GM12873 (cell line): Measurements from ENCODE around the gene TAAR5.

Experiments used
- TF ChIP-seq, protein P1 (sequence below): IDR thresholded peaks from 2 replicates; pipeline ENCODE4 v1.5.1; 2012; ENCODE audit warnings: low read depth, mild to moderate bottlenecking, moderate library complexity, low read length, control low read depth; ENCODE audit not compliant: insufficient read depth; ENCODE audit errors: missing control alignments

TAAR5 gene, protein sequence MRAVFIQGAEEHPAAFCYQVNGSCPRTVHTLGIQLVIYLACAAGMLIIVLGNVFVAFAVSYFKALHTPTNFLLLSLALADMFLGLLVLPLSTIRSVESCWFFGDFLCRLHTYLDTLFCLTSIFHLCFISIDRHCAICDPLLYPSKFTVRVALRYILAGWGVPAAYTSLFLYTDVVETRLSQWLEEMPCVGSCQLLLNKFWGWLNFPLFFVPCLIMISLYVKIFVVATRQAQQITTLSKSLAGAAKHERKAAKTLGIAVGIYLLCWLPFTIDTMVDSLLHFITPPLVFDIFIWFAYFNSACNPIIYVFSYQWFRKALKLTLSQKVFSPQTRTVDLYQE

DNA sequence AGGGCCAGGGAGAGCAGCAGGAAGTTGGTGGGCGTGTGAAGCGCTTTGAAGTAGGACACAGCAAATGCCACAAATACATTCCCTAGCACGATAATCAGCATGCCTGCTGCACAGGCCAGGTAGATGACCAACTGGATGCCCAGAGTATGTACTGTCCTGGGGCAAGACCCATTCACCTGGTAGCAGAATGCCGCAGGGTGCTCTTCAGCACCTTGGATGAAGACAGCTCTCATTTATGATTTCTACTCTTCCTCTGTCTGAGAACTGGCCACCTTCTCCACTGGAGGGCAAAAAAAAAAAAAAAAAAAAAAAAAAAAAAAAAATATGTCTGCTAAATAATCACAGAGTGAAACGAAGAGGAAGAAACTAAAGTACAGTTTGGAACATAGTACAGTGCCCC, at the start of gene TAAR5:
Gene TAAR5, minus strand, starts transcription at position 288 of the 400 bp plus-strand sequence. Its CDS starts 55 bp downstream, at position 233.
- TF ChIP-seq, protein P1, sequence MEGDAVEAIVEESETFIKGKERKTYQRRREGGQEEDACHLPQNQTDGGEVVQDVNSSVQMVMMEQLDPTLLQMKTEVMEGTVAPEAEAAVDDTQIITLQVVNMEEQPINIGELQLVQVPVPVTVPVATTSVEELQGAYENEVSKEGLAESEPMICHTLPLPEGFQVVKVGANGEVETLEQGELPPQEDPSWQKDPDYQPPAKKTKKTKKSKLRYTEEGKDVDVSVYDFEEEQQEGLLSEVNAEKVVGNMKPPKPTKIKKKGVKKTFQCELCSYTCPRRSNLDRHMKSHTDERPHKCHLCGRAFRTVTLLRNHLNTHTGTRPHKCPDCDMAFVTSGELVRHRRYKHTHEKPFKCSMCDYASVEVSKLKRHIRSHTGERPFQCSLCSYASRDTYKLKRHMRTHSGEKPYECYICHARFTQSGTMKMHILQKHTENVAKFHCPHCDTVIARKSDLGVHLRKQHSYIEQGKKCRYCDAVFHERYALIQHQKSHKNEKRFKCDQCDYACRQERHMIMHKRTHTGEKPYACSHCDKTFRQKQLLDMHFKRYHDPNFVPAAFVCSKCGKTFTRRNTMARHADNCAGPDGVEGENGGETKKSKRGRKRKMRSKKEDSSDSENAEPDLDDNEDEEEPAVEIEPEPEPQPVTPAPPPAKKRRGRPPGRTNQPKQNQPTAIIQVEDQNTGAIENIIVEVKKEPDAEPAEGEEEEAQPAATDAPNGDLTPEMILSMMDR, result no peak

DNA sequence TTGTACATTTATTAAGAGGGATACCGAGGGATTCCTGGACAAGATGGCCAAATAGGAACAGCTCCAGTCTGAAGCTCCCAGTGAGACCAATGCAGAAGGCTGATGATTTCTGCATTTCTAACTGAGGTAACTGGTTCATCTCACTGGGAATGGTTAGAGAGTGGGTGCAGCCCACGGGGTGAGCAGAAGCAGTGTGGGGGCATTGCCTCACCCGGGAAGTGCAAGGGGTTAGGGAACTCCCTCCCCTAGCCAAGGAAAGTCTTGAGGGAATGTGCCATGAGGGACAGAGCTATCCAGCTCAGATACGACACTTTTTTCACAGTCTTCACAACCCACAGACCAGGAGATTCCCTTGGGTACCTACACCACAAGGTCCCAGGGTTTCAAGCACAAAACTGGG, 45.3 kb upstream of the TAAR5 start:
- TF ChIP-seq, protein P1, result no peak

DNA sequence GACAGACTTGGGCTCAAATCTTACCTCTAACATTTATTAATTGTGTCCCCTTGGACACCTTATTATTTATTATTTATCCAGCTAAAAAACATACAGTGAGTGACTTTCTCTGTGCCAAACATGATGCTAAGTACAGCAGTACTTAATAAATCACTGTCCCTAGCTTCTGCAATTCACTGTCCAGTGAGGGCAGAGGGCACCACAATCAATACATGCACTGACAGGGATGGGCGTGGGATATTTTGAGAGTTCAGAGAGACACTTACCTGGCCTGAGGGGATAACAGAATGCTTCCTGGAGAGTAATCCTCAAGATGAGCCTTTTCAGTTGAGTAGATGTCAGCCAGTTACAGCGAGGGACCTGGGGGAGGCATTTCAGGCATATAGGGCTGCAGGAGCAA, 43.8 kb upstream of the TAAR5 start:
- TF ChIP-seq, protein P1, result no peak

DNA sequence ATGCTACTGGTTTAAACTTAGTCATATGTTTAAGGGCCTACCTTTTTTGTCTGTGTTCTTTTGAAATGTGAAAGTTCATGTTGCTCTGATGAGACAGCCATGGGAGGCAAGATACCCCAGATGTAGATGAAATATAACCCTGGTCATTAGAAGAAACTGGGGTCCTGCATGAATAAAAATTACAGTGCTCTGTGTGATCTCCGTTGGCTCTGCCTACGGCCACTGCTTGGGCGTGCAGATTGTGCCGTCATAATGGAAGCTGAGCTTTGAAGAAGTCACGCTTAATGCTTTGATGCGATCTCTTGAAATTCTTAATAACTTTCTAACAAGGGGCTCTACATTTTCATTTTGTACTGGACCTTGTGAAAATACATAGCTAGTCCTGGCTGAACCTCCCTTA, 34.6 kb upstream of the TAAR5 start, which contains the start of gene TAAR2:
Gene TAAR2, minus strand, starts transcription at position 101 of the 400 bp plus-strand sequence. Its CDS starts 0 bp downstream, at position 101.
- TF ChIP-seq, protein P1, result no peak

DNA sequence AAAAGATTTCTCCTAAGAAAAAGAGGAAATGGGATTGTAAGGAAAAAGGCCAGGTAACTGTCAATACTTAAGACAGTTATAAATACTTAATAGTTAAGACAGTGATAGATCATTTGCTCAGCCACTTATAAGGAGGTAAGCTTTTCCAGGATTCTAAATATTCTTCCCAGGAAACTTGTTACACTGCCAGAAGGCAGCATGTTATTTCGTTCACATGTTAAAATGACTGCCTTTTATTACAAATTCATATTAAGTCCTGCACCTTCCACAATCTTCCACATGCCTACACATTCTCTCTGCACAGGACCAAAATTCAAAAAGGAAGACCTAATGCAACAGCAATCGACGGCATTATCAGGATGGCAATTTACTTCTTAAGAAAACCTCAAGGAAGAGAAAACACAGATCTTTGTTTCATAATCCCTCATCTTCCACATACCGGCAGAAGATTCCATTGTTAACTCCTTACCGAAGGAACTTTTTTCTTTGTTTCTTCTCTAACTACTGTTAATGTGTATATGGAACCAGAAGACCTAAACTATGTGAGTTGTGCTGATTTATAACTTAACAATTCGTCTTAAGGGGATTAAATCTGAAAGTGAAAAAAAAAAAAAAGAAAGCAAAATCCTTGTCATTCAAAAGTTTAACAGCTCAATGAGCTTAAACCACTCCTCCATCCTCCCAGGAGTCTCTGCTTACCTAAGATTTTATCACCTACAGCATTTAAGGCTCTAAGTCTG, 33.7 kb upstream of the TAAR5 start:
- TF ChIP-seq, protein P1, result no peak

DNA sequence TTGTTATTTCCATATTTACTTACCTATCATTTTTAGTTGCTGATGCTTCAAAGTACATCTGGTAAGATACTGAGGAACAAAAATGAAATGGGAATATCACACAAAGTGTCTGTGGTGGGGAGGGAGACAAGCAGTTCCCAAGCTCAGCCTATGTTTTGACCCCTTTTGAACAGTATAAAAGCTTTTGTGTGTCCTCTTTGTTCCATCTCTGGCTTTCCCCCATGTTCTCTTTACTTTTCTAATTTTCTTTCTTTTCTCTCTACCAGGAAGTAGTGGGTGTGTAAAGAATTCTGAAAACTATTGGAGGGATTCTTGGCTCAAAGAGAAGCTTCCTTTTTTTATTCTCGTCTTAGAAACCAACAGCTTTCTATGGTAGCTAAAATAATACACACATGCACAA, 27.1 kb upstream of the TAAR5 start:
- TF ChIP-seq, protein P1, result no peak

DNA sequence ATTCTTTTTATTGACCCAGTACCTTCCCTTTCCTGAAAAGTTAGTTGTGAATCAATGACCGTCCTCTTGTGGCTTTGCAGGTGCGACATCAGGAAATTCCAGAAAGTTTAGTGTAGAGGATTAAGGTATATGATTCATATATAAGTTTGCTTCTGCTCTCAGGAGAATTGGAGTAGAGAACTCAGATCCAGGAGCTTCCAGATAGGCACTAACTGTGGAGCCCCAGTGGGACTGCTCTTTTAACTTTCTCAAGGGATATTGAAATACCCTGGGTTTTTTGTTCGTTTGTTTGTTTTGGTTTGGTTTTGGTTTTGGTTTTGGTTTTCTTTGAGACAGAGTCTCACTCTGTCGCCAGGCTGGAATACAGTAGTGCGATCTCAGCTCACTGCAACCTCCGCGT, 25.0 kb upstream of the TAAR5 start:
- TF ChIP-seq, protein P1, result no peak
